Epidermal melanocyte (primary cell): ENCODE results near the gene CENPT.
A peak's percentile ranks its signal among the peaks of the same experiment; 100 is the strongest.
"Not testable (repeated sequence)": the region's sequence is repeated elsewhere in the genome, so short reads cannot be mapped to it uniquely, and the experiment has no call there.

Experiments used
- DNase-seq: peaks from one replicate; pipeline ENCODE4 v3.0.0; 2011; ENCODE audit warnings: low spot score; ENCODE audit not compliant: insufficient read length

Gene CENPT

GRCh38 chr16:67874372-67874771 lies 26.9 kb upstream of the CENPT start:
- no peak for DNase-seq

GRCh38 chr16:67873435-67874370 lies 26.2 kb upstream of the CENPT start:
- DNase-seq = no peak

GRCh38 chr16:67872631-67873434 lies 25.3 kb upstream of the CENPT start, which contains the start of gene EDC4:
EDC4 (plus strand) TSS chr16:67873052; CDS start chr16:67873262, 210 bp downstream.
- DNase-seq = peak; percentile 90

- no peak for DNase-seq
Measured at GRCh38 chr16:67872131-67872630, 24.7 kb upstream of the CENPT start.

- DNase-seq = no peak
Measured at GRCh38 chr16:67871256-67871655, 23.8 kb upstream of the CENPT start.

- no peak for DNase-seq
Measured at GRCh38 chr16:67869653-67870052, 22.2 kb upstream of the CENPT start.

GRCh38 chr16:67868290-67868689 lies 20.8 kb upstream of the CENPT start:
- DNase-seq = no peak

GRCh38 chr16:67865318-67865717 lies 17.8 kb upstream of the CENPT start:
- no peak for DNase-seq

- DNase-seq = no peak
Measured at GRCh38 chr16:67864594-67864993, 17.1 kb upstream of the CENPT start.

GRCh38 chr16:67864044-67864443 lies 16.6 kb upstream of the CENPT start:
- DNase-seq = not testable (repeated sequence)

- DNase-seq = no peak
Measured at GRCh38 chr16:67862623-67863583, 15.4 kb upstream of the CENPT start.

GRCh38 chr16:67861877-67862276 lies 14.4 kb upstream of the CENPT start:
- DNase-seq = no peak

GRCh38 chr16:67860589-67861398 lies 13.3 kb upstream of the CENPT start:
- DNase-seq = no peak

GRCh38 chr16:67858500-67858899 lies 11.0 kb upstream of the CENPT start:
- DNase-seq = no peak

GRCh38 chr16:67857547-67858233 lies 10.2 kb upstream of the CENPT start:
- DNase-seq = peak; percentile 69

- no peak for DNase-seq
Measured at GRCh38 chr16:67856927-67857546, 9.5 kb upstream of the CENPT start.

- no peak for DNase-seq
Measured at GRCh38 chr16:67855789-67856188, 8.3 kb upstream of the CENPT start.

GRCh38 chr16:67853670-67854069 lies 6.2 kb upstream of the CENPT start:
- DNase-seq = no peak

- DNase-seq = no peak
Measured at GRCh38 chr16:67848118-67848517, 625 bp upstream of the CENPT start.
